HG03520 (cell line): ENCODE measurements around the gene RXRA.

Source experiments
- ATAC-seq: cut with Tn5 transposase; IDR thresholded peaks from one replicate; pipeline ENCODE4 v1.9.1; 2021; ENCODE audit warnings: mild to moderate bottlenecking, moderate library complexity; ENCODE audit not compliant: unreplicated experiment

Gene RXRA

DNA sequence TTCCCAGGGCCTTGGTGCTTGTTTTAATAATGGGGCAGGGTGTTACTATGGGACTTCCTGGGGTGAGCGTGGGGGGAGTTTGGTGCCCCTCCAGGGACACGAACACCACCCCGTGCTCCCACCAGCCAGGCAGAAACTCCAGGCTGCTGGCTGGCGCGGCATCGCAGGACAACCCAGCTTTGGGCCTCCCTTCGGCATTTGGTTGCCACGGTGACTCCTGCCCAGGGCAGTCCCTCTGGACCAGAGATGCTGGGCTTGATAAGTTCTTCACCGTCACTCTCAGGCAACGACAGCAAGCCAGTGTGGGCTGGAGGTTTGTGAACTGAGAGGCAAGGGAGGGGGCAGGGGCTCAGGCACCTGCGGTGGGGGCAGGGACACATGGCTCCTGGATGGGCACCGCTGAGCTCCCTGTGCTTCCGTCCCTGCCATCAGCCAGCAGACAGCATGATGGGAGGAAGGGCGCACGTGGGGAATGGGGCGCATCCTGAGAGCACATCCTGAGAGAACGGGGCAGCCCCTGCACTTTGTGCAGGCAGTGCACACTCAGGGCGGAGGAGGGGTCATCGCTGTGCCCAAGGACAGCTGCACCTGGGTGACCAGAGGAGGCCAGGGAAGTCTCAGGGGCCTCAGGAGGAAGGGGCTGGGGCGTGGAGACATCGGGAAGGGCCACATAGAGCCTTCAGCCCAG lies 116.4 kb downstream of the RXRA start:
- no peak for ATAC-seq

DNA sequence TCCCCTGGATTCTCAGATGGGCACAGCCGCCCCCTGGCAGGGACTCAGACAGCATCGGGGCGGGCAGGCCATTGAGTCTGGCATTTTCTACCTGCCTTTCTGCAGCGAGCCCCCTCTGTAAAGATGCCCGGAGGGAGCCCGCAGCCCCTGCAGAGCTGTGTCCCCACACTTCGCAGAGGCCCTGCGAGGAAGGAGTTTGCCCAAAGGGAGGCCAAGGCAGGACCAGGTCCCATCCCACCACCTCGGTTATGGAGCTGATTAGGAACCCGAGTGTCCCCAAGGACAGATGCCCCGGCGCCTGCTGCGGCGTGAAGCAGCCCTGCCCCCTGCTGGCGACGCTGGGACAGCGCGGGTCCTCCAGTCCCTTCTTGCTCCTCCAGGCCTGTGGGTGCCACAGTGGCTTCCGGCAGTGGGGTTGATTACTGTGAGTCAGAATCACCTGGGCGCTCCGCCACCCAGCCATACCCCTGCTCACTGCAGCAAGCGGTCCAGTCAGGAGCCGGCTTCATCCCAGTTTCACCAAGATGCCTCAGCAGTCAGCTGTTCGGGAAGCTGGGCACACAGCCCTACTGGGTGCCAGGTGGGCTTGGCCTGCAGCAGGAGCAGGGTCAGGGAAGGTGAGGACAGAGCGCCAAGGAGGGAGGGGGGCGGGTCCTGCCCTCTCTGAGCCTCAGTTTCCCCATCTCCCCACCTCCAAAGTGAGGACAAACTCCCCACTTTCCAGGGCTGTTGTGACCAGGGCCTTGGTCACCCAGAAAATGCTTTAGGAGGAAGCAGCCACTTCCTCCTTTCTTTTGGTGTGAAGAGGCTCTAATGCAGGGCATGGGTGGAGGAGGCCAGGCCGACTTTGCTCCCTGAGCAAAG lies 117.2 kb downstream of the RXRA start:
- ATAC-seq = peak; percentile 69

DNA sequence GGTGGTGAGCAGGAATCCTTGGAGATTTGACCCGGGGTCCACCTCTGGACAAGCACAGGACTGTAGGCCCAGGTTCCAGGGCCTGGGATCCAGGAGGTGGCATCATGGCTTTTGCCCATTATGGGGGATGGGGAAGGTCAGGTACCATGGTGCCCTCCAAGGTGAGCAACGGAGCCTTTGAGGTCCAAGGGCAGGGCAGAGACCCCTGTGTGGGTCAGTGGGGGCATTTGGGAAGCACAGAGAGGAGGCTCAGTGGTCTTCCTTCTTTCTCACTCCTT lies 117.7 kb downstream of the RXRA start:
- ATAC-seq = no peak

DNA sequence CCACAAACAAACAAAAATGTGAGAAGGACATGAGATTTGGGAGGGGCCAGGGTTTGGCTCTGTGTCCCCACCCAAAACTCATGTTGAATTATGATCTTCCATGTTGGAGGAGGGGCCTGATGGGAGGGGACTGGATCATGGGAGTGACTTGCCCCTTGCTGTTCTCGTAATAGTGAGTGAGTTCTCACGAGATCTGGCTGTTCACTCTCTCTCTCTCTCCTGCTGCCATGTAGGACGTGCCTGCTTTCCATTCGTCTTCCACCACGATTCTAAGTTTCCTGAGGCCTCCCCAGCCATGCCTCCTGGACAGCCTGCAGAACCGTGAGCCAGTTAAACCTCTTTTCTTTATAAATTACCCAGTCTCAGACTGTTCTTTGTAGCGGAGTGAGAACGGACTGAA lies 118.7 kb downstream of the RXRA start:
- no peak for ATAC-seq

DNA sequence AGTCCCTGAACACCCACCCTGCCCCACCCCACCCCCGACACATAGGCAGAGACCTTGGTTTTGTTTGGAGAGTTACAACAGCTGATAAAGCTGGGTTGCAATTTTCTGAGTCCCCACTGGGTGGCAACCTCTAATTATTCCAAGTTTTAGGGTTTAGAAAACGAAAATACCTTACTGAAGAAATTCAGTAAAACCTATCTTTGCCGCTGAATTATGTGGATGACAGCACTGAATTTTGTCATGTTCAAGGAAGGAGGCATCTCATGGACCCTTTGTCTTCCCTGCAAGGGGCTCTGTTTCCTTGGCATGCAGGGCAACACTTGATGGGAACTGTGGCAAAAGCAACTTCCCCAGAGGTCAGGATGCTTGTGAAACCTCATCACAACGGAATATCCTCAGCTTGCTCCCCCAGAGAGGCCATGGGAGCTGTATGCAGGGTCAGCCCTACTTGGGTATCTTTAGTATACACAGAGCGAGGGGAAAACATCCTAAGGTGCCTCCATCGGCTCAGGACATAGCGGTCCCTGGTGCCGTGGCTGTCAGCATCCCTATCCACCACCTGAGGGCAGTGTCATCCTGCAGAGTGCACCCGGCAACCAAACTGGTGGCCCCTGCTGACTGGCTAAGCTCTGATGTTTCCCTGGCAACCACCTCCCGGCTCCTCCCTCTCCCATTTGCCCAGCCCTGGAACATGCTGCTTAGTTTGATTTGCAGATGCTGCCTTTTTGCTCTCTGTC lies 123.1 kb downstream of the RXRA start:
- ATAC-seq = peak; percentile 61

DNA sequence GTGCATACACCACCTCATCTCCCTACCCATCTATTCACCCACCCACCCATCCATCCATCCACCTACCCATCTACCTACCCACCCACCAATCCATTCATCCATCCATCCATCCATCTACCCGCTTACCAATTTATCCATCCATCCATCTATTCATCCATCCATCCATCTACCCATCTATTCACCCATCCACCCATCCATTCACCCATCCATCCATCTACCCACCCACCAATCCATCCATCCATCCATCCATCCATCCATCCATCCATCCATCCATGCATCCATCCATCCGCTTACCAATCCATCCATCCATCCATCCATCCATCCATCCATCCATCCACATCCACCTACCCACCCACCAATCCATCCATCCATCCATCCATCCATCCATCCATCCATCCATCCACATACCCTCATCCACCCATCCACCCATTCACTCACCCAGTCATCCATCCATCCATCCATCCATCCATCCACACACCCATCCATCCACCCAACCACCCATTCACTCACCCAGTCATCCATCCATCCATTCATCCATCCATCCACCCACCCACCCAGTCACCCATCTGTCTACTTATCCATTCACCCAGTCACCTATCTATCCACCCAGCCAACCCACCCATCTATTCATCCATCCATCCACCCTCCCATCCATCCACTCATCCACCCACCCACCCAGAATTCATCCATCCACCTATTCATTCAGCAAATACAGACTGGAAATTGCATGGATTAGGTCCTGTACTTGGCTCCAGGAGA lies 125.6 kb downstream of the RXRA start:
- no peak for ATAC-seq

DNA sequence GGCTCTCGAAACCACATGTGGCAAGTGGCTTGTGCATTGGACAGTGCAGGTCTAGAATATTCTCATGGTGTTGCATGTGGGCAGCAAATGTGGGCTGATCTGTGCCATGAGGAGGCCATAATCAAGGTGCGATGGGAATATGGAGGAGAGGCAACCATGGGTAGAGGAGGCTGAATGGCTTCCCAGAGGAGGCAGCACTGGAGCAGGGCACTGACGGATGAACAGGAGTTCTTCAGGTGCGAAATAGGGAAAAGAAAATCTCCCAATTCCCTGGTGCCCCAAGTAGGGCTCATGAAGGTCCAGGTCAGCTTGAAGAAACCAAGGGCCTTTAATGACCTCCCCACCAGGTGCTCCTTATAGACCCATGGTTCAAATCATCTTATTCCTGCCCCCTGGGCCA lies 126.5 kb downstream of the RXRA start:
- no peak for ATAC-seq

DNA sequence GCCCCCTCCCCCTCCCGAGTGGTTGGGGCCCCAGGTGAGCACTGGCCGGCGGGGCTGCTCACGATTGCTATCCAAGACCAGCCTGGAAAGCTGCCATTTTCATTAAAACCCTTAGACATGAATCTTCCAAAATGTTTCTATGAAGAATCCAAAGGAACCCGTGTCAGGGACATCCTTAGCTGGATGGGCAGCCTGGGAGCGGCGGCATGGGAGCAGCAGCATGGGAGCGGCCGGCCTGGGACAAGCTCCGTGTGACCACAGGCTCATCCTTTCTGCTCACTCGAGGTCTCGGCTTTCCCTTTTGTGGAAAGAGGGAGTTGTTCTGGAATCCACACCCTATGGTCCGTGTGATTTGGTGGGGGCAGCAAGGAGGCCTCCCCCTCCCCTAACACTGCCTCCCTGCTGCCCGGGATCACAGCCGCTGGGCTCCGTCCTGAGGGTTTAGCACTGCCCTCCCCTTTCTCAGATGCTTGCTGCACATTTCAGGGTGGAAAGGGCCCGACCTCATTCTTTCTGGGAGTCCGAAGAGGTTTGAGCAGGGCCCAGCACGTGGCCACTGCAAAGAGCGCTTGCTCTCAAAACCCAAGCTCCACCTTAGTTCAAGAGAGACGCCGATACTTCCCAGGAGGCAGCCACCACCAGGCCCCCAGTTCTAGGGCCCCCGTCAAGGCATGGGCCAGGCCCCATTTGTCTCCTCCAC lies 127.7 kb downstream of the RXRA start:
- ATAC-seq = no peak

DNA sequence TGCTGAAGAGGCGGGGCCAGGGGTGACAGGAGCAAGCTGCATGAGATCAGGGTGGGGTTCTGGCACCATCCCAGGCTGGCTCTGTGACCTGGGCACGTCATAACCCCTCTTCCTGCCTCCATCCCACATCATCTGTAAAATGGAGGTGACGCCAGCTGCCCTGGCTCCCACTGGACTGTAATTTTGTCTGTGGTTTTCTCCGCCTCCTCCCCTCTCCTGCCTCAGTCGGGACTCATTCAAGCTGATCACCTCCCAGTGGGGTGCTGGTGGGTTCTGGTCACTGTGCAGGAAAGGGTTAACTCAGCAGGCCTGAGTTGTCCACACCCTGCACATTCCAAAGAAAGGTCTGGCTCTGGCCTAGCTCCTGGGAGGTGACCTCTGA lies 128.2 kb downstream of the RXRA start:
- ATAC-seq = no peak

DNA sequence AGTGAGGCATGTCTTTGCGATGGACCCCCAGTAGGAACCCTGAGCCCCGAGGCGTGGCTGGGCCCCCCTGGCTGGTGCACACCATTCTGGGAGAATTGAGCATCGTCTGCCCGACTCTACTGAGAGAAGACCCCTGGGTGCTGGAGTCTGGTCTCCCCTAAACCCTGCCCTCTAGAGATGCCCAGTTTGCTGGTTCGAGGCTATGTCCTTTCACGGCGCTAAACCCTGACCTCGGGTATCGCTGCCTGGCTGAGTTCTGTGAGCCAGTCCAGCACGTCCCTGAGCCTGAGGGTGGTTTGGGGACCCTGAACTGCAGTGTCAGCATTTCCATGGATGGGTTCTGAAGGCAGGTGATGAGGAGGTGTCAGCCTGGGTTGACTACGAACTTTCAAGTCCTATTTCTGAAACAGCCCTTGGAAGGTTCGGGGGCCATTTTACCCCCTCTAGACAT lies 128.8 kb downstream of the RXRA start:
- no peak for ATAC-seq

DNA sequence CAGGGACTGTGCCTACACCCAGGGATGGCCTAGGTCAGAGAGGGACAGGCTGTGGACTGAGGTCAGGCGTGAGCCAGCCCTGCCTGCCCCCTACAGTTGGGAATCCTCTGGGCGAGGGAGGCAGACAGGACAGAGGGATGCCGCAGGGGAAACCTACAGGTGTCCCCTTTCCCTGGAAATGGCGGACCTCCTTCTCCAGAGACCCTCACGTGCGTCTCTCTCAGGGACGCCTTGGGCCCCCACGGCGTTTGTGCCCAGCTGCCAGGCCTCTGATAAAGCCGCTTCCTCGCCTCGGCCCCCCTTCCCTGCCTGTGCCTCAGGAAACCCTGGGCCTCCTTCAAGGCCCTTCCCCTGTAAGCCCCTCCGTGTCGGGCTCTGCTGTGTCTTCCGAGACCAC lies 129.3 kb downstream of the RXRA start:
- no peak for ATAC-seq

DNA sequence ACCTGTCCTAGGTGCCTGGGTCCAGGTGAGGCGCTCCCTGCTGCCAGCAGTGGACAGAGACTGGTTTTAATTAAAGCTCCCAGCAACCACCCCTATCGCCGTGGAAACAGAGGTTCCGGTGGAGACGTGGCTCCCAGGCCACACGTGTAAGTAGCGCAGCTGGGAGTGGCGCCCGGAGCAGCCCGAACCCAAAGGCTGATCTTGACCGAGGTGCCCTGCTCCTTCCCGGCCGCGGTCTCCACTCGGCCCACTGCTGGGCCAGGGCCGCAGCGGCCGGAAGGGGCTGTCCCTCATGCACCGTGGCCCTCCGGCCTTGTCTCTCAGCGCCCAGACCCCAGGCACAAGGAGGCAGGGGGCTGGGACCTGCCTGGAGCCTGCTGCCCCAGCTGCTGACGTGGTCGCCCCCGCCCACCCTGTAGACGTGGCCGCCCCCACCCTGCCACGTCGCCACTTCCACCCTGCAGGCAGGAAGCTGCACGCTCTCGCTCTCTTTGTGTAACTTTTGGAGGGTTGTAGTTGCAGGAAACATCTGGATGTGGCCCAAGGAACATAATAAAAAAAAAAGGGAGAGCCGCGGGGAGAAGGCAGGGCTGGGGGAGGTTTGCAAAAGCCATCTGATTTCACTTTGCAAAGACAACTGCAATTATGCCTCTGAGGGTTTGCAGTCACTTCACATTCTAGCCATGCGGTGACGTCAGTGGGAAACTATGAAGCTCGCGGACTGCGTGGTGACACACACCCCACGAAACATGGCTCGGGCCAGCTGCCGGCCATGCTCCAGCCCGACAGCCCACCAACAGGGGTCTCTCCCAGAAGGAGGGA lies 129.9 kb downstream of the RXRA start:
- no peak for ATAC-seq

DNA sequence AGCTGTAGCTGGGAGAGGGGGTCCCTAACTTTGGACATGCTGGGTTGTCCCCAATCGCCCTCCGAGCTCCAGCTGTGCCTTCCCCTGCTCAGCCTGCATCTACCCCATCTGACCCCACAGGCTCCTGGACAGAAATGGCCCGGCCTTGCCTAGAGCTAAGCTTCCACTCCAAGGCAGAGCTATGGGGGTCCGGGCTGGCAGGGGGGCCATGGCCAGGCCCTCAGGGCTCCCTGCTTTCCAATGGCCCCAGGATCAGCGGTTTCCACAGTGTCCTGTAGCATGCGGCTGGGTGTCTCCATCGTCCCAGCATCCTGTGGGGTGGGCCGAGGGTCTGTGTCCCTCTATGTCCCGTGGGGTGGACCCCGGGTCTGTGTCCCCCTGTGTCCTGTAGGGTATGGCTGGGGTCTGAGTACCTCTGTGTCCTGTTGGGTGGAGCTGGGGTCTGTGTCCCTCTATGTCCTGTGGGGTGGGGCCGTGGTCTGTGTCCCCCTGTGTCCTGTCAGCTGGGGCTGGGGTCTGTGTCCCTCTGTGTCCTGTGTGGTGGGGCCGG lies 130.6 kb downstream of the RXRA start:
- ATAC-seq = no peak

DNA sequence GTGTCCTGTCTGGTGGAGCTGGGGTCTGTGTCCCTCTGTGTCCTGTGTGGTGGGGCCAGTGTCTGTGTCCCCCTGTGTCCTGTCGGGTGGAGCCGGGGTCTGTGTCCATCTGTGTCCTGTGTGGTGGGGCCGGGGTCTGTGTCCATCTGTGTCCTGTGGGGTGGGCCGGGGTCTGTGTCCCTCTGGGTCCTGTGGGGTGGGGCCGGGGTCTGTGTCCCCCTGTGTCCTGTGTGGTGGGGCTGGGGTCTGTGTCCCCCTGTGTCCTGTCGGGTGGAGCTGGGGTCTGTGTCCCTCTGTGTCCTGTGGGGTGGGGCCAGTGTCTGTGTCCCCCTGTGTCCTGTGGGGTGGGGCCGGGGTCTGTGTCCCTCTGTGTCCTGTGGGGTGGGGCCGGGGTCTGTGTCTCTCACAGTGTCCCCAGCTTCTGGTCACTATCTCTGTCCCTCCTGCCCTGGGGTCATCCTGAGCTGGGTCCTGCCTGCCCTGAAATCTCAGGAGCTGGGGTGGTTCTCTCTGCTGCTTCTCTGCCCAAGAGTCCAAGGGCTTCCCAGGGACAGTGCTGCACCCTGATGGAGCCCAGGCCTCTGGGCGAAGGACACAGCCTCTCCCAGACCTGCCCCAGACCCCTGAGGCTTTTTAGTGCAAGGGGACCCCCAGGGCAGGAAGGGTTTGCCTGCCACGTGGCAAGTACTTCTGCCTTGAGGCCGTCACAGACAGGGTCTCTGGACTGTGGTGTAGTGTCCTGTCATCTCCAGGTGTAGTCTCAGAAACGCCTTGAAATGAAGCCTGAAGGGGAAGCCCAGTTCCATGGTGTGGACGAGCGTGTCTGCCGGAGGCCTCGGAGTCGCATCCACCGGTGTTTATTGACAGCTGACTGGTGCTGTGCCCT lies 131.3 kb downstream of the RXRA start:
- ATAC-seq = no peak

DNA sequence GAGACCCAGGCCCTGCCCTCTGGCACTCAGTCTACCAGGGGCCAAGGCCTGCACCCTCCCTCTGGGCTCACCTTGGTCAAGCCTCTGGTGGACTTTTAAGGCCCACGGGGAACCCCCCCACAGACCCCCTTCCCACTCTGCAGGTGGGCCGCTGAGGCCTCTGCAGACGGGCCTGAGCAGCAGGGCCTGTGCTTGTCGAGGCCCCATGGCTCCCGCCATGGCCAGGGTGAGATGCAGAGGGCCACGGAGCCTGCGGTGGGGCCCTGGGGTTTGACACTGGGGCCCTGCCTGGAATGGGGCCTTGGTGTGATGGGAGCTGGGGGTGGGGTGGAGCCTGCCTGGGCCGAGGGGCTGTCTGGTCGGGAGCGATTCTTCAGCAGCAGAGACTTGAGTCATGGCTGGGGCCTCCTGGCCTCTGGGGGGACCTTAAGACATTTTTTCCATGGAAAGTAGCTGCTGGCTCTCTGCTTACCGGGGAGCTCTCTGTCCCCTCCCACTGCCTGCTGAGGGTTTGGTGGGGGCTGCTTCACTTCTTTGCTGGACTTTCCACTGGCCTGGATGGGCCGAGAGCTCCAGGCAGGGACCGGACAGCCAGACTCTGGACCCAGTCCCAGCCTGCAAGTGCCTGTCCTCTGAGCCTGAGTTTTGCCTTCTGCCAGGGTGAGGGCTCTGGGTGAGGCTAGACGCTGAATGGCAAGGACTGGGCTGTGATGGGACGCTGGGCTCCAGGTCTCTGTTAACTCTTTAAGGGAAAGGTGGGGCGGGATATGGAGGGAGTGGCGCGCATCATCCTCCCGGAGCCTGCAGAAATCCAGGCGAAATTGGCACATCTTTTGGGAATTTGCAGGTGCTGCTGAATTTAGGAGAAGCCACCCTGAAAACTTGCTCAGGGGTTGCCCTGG lies 132.2 kb downstream of the RXRA start:
- ATAC-seq = no peak

DNA sequence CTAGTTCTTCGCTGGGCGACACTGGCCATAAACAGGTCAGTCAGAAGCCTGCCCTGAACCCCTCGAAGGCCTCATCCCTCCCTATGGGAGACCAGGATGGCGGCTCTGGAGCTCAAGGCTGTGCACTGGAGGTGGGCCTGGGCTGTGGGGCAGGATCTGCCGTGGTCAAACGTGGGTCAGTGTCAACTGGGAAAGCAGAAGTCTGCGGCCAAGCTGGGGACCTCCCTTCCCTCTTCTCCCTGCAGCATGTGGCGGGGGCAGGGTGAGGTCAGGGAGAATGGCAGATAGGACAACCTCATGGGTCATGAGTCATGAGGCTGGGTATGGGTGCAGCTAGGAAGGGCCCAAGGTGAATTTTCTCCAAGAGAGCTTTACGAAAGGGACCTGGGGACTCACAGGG lies 132.9 kb downstream of the RXRA start:
- no peak for ATAC-seq

DNA sequence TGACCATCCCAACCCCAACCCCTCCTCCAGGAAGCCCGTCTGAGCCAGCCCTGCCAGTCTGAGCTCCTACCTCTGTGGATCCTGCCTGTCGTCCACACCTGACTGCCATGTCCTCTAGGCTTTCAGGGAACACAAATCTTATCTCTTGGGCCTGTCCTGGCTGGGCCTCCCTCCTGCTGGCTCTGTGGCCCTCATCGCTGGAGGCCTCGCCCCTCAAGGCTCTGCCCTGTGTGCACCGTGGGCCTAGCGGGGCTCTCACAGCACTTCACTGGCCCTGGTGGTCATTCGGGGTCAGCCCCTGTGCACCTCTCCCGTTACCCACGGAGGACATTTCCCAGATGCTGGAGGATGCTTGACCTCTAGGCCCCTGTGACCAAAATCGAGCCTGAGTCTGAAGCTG lies 133.3 kb downstream of the RXRA start:
- no peak for ATAC-seq

DNA sequence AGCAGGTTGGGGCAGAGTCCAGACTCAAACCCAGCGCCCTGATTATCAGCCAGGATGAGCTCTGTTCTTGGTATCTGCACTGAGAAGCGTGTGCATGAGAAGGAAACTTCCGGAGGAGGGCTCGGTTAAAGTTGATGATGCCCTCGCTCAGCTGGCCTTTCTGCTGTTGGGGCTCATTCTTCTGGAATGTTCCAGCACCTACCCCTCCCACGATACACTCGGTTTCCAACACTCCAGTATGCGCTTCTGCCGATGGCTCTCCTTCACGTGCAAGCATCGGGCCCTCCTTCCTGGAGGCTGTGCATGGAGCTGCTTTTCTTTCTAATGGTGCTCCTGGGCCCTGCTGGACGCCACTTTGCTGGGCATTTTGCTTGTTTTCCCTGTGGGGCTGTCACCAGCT lies 134.0 kb downstream of the RXRA start:
- no peak for ATAC-seq
